Fibroblast of the aortic adventitia (primary cell): ENCODE measurements around the gene IQCH. TPM values are rescaled to one million over a fixed set of nuclear protein-coding genes. Genes with fewer than 3 reads are reported as not detected.

Experiments
- DNase-seq: peaks from one replicate; pipeline ENCODE4 v3.0.0-alpha.2; 2010; ENCODE audit warnings: low read depth
- H3K4me3 ChIP-seq: 2 replicates; pipeline ENCODE4 v1.5.1; 2011; ENCODE audit warnings: low read depth, mild to moderate bottlenecking, control low read depth, low read length, moderate library complexity
- total RNA-seq: library from RNA; depleted of rRNA; stranded (reverse); fragments of >200 nt; gene quantifications from 2 replicates; pipeline ENCODE4 v1.2.3, GENCODE V29; 2012; ENCODE audit warnings: low replicate concordance
- TF ChIP-seq, protein P1 (sequence below): IDR thresholded peaks from 2 replicates; pipeline ENCODE4 v1.5.1; 2011; ENCODE audit warnings: mild to moderate bottlenecking, low read length, control low read depth, inconsistent platforms; ENCODE audit not compliant: insufficient read depth

The IQCH gene
- total RNA-seq, 1 donor: 3.6 TPM

DNA sequence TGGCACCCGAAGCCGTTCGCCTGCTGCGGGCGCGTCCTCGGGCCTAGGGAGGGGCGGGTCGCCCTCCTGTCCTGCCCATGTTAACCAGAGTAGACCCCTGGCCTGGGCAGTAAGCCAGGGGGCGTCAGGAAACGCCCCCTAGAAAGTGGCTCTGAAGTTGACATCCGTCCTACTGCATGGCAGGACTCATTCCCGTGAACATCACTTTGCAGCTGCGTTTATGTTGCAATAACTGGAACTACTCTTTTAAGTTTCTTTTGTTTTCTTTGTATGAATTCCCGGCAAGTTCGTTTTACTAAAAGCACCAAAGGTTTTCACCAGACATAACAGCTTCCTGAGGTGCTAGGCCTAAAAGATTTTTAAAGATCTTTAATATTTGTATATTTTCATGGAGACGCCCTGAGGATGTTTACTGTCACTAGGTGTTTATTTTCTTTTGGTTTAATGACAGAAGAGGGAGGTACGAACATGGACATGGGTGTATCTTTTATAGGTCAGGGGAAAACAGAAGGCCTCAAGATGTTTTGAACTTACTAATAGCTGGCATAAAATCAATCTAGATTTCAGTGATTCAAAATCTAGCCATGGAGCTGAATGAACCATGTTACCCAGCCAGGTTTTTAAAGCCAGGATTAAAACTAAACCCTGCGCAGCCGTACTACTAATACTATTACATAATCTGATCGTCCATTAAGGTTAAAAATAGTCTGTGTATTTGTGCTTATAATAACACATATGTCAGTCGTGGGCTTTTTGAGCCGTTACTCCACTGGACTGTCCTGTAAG lies 267.4 kb downstream of the IQCH start:
- TF ChIP-seq, protein P1, sequence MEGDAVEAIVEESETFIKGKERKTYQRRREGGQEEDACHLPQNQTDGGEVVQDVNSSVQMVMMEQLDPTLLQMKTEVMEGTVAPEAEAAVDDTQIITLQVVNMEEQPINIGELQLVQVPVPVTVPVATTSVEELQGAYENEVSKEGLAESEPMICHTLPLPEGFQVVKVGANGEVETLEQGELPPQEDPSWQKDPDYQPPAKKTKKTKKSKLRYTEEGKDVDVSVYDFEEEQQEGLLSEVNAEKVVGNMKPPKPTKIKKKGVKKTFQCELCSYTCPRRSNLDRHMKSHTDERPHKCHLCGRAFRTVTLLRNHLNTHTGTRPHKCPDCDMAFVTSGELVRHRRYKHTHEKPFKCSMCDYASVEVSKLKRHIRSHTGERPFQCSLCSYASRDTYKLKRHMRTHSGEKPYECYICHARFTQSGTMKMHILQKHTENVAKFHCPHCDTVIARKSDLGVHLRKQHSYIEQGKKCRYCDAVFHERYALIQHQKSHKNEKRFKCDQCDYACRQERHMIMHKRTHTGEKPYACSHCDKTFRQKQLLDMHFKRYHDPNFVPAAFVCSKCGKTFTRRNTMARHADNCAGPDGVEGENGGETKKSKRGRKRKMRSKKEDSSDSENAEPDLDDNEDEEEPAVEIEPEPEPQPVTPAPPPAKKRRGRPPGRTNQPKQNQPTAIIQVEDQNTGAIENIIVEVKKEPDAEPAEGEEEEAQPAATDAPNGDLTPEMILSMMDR: no peak
- H3K4me3 ChIP-seq: peak overlapping the region; percentile 86
- DNase-seq: peak; percentile 72

DNA sequence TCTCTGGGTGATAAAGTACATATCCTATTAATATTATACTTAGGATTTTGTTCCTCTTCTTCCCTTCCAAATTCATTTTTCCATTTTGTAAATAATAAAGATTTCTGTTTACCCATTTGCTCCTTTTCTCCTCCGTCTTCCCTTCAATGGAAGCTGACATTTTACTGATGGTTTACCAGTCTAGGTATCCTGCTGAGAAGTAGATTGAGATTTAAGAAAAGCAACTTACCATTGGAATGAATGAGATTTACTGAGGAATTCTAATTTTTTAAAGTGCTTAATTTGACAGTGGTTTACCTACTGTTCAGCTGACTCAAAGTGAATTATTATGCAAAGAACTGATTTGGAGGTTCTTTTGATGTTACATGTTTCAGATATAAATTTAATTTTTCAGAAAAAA lies 268.7 kb downstream of the IQCH start:
- TF ChIP-seq, protein P1: no peak
- no peak for DNase-seq
- H3K4me3 ChIP-seq: peak overlapping the region; percentile 86

DNA sequence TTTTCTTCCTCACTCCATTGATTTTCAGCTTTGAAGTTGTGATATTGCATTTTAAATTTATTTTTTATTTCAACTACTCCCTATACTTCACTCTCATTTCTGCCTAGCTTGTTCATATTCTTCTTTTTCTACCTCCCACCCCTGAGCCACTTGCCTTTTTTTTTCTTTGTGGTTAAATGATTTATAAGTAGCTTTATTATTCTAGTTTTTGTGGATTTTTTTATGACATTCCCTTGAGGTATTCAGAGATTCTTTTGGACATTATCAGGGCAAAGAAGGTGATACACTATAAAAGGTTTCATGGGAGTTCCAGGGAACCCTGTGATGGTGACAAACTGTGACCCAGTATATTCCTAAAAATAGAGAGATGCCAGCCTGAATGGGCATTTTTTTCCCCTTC lies 269.6 kb downstream of the IQCH start:
- no peak for DNase-seq
- TF ChIP-seq, protein P1: no peak
- no peak overlapping the region for H3K4me3 ChIP-seq

DNA sequence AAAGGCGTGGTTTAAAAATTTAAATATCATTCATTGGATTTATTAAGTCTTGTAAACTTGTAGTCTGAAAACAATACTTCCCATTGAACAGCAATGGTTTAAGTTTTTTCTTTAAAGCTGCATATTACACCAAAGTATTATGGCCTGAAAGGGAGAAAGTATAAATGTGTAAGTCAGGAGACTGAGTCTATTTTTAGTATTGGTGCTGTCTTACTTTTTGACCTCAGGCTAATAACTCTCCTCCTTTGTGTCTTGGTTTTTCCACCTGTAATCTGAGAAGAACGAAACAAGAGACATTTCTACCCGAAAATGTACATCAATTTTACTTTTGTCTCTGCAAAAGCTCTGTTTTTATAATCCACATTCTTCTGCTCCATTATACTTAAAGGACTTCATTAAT lies 273.9 kb downstream of the IQCH start:
- H3K4me3 ChIP-seq: no peak overlapping the region
- no peak for DNase-seq
- TF ChIP-seq, protein P1: no peak

DNA sequence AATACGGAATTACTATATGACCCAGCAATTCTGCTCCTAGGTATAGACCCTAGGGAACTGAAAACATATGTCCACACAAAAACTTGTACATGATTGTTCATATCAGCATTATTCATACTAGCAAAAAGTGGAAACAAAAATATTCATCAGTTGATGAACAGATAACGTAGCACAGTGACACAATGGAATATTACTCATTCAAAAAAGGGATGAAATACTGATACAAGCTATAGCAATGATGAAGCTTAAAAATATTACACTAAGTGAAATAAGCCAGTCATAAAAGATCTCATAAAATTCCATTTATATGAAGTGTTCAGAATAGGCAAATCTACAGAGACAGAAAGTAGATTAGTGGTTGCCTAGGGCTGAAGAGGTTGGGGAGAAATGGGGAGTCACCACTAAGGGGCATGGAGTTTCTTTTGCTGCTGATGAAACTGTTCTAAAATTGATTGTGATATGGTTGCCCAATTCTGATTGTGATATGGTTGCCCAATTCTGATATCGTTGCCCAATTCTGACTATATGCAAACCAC lies 276.9 kb downstream of the IQCH start:
- DNase-seq: peak; percentile 87
- no peak overlapping the region for H3K4me3 ChIP-seq
- TF ChIP-seq, protein P1: no peak

DNA sequence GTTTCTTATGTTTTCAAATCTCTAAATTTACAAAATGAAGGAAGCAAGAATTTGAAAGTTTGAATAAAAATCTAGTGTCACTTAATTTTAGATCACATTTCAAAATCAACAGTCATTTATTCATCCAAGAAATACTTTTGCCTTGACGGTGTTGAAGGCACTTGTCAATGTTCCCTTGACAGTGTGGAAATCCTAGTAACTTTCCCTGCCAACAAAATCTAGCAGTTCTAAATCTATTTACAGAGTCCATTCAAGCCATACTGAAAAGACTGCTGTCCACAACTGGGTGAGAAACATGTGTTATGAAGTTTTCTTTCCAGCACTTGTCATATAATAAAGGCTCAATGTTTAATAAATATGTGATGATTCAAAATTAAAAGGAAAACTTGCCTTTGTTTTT lies 279.3 kb downstream of the IQCH start:
- H3K4me3 ChIP-seq: no peak overlapping the region
- DNase-seq: no peak
- TF ChIP-seq, protein P1: no peak

DNA sequence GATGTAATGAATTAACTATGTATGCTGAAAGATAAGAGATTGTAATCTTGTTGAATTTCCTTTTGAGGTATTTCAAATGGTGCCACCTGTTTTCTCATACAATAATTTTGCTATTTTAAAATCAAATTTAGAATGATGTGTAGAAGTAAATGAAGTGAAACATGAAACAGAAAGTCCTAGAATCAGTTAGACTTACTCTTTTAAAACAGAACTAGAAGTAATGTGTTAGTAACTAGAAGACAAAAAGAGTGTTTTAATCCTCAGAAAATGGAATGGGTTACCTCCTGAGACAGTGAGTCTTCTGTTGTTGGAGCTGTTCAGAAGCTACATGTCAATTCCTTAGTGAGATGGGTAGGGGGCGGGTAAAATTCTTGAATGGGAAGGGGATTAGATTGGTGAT lies 279.8 kb downstream of the IQCH start:
- DNase-seq: no peak
- TF ChIP-seq, protein P1: no peak
- H3K4me3 ChIP-seq: no peak overlapping the region
